GM18499 (cell line): ENCODE results near the gene PLCD1.

Source experiments
- ATAC-seq: cut with Tn5 transposase; IDR thresholded peaks from one replicate; pipeline ENCODE4 v1.9.1; 2021; ENCODE audit warnings: moderate number of reproducible peaks; ENCODE audit not compliant: insufficient read depth, unreplicated experiment

The PLCD1 gene

GRCh38 chr3:37970802-37971201, 58.6 kb downstream of the PLCD1 start:
- ATAC-seq, result no peak

- ATAC-seq, result no peak
Measured at GRCh38 chr3:37969596-37970100, 59.8 kb downstream of the PLCD1 start.

- ATAC-seq, result no peak
Measured at GRCh38 chr3:37968813-37969595, 60.4 kb downstream of the PLCD1 start.

- ATAC-seq, result no peak
Measured at GRCh38 chr3:37968199-37968598, 61.2 kb downstream of the PLCD1 start.

- peak; percentile 49 for ATAC-seq
Measured at GRCh38 chr3:37967260-37967881, 62.1 kb downstream of the PLCD1 start.

GRCh38 chr3:37964716-37965115, 64.7 kb downstream of the PLCD1 start:
- no peak for ATAC-seq

- no peak for ATAC-seq
Measured at GRCh38 chr3:37964146-37964545, 65.3 kb downstream of the PLCD1 start.

- ATAC-seq, result no peak
Measured at GRCh38 chr3:37963635-37964034, 65.8 kb downstream of the PLCD1 start.

GRCh38 chr3:37963016-37963415, 66.4 kb downstream of the PLCD1 start:
- no peak for ATAC-seq

- no peak for ATAC-seq
Measured at GRCh38 chr3:37961622-37962431, 67.6 kb downstream of the PLCD1 start.

GRCh38 chr3:37957539-37957936, 71.9 kb downstream of the PLCD1 start:
- ATAC-seq, result no peak
